Activated CD4-positive, alpha-beta memory T cell treated with anti-CD3 and anti-CD28 coated beads for 36 hours (primary cell): Measurements from ENCODE around the gene OCLN. TPM values are rescaled to one million over a fixed set of nuclear protein-coding genes. Genes with fewer than 3 reads are reported as not detected.
"Not testable (repeated sequence)": the region's sequence is repeated elsewhere in the genome, so short reads cannot be mapped to it uniquely, and the experiment has no call there.

ENCODE experiments used
- CTCF ChIA-PET: fragments of 350-600 bp; sonication (Branson Sonifier 250); formaldehyde crosslinking; loops from one replicate; lab custom pipeline; 2021; ENCODE audit warnings: antibody characterized with exemption, inconsistent platforms; lab: Charles Lee
- POLR2A ChIA-PET: fragments of 350-600 bp; sonication (Branson Sonifier 250); formaldehyde crosslinking; loops from one replicate; lab custom pipeline; 2021; ENCODE audit warnings: antibody characterized with exemption; lab: Charles Lee
- DNase-seq: peaks from one replicate; pipeline ENCODE4 v3.0.0-alpha.2; 2020
- H3K27ac Mint-ChIP-seq: one replicate; pipeline ENCODE4 v1.8.0; 2021; ENCODE audit warnings: mixed read lengths
- H3K27me3 Mint-ChIP-seq: one replicate; pipeline ENCODE4 v1.8.0; 2021; ENCODE audit warnings: mixed read lengths
- H3K36me3 Mint-ChIP-seq: one replicate; pipeline ENCODE4 v1.8.0; 2021; ENCODE audit warnings: mixed read lengths
- H3K4me1 Mint-ChIP-seq: one replicate; pipeline ENCODE4 v1.8.0; 2021; ENCODE audit warnings: low read depth, mixed read lengths
- H3K4me3 Mint-ChIP-seq: one replicate; pipeline ENCODE4 v1.8.0; 2021; ENCODE audit warnings: mild to moderate bottlenecking, mixed read lengths
- H3K9me3 Mint-ChIP-seq: one replicate; pipeline ENCODE4 v1.8.0; 2021; ENCODE audit warnings: mixed read lengths
- intact Hi-C: fragments of 100-400 bp; cut with micrococcal nuclease; formaldehyde crosslinking; loops from one replicate; pipeline ENCODE4 v1.15.1; 2023
- total RNA-seq, 2 experiments: library from RNA; stranded (reverse); gene quantifications; one replicate each; pipeline ENCODE4 v1.2.3, GENCODE V29; 2021

Gene OCLN
- total RNA-seq, 2 experiments from 2014 or later: 0.68 to 0.83 TPM

- POLR2A ChIA-PET: no interaction called here
- CTCF ChIA-PET: interaction anchor here (0.6 kb wide), 1 partner anchor 423 kb away, joined by 4 read pairs; the partner anchor contains the start of gene SLC30A5
- Mint-ChIP-seq H3K4me1 (no peaks in the 10 kb centered on the region), H3K9me3 (no peaks in the 10 kb centered on the region), H3K4me3 (no peak overlapping the region), H3K36me3 (no peaks in the 10 kb centered on the region), H3K27ac (no peak overlapping the region), H3K27me3 (no peaks in the 10 kb centered on the region)
- no peak for DNase-seq
- intact Hi-C loops: no loop called here
Observed at GRCh38 chr5:69516769-69517168, 24.2 kb downstream of the OCLN start.

GRCh38 chr5:69517763-69518212 lies 25.2 kb downstream of the OCLN start:
- no peaks in the 10 kb centered on the region for H3K36me3 Mint-ChIP-seq
- H3K27ac Mint-ChIP-seq: no peak overlapping the region
- no peaks in the 10 kb centered on the region for H3K27me3 Mint-ChIP-seq
- intact Hi-C loops: no loop called here
- no peak overlapping the region for H3K4me3 Mint-ChIP-seq
- POLR2A ChIA-PET: no interaction called here
- H3K9me3 Mint-ChIP-seq: no peaks in the 10 kb centered on the region
- DNase-seq: no peak
- CTCF ChIA-PET: no interaction called here
- no peaks in the 10 kb centered on the region for H3K4me1 Mint-ChIP-seq

GRCh38 chr5:69519285-69519684 lies 26.7 kb downstream of the OCLN start:
- Mint-ChIP-seq H3K4me1 (no peaks in the 10 kb centered on the region), H3K36me3 (no peaks in the 10 kb centered on the region), H3K27ac (no peak overlapping the region), H3K9me3 (no peaks in the 10 kb centered on the region), H3K4me3 (no peak overlapping the region), H3K27me3 (no peaks in the 10 kb centered on the region)
- ChIA-PET POLR2A (no interaction called here), CTCF (no interaction called here)
- DNase-seq: no peak
- intact Hi-C loops: no loop called here

- Mint-ChIP-seq H3K4me3 (no peak overlapping the region), H3K9me3 (no peaks in the 10 kb centered on the region)
- POLR2A ChIA-PET: no interaction called here
Observed at GRCh38 chr5:69522035-69522434, 29.4 kb downstream of the OCLN start.

GRCh38 chr5:69525490-69525889 lies 32.9 kb downstream of the OCLN start:
- peaks cover 1% of the 10 kb centered on the region for H3K27me3 Mint-ChIP-seq
- H3K4me3 Mint-ChIP-seq: no peak overlapping the region
- no peaks in the 10 kb centered on the region for H3K36me3 Mint-ChIP-seq
- no peaks in the 10 kb centered on the region for H3K4me1 Mint-ChIP-seq
- ChIA-PET POLR2A (no interaction called here), CTCF (no interaction called here)
- no peaks in the 10 kb centered on the region for H3K9me3 Mint-ChIP-seq
- H3K27ac Mint-ChIP-seq: no peak overlapping the region
- no peak for DNase-seq
- intact Hi-C loops: no loop called here

More at GRCh38 chr5:69522035-69522434, 29.4 kb downstream of the OCLN start:
- no peaks in the 10 kb centered on the region for H3K36me3 Mint-ChIP-seq
- intact Hi-C loops: no loop called here
- CTCF ChIA-PET: no interaction called here
- no peak overlapping the region for H3K27ac Mint-ChIP-seq
- DNase-seq: no peak
- no peaks in the 10 kb centered on the region for H3K4me1 Mint-ChIP-seq
- no peaks in the 10 kb centered on the region for H3K27me3 Mint-ChIP-seq

- H3K4me3 Mint-ChIP-seq: no peak overlapping the region
- no peaks in the 10 kb centered on the region for H3K4me1 Mint-ChIP-seq
- intact Hi-C loops: no loop called here
- CTCF ChIA-PET: no interaction called here
- H3K27ac Mint-ChIP-seq: no peak overlapping the region
- H3K27me3 Mint-ChIP-seq: peaks cover 10% of the 10 kb centered on the region
- POLR2A ChIA-PET: no interaction called here
- H3K9me3 Mint-ChIP-seq: no peaks in the 10 kb centered on the region
- H3K36me3 Mint-ChIP-seq: no peaks in the 10 kb centered on the region
- DNase-seq: no peak
Observed at GRCh38 chr5:69526660-69527059, 34.1 kb downstream of the OCLN start.

GRCh38 chr5:69527128-69527770 lies 34.7 kb downstream of the OCLN start:
- Mint-ChIP-seq H3K27ac (no peak overlapping the region), H3K36me3 (no peaks in the 10 kb centered on the region), H3K4me1 (no peaks in the 10 kb centered on the region), H3K4me3 (no peak overlapping the region), H3K27me3 (peaks cover 13% of the 10 kb centered on the region), H3K9me3 (no peaks in the 10 kb centered on the region)
- no peak for DNase-seq
- POLR2A ChIA-PET: no interaction called here
- CTCF ChIA-PET: no interaction called here
- intact Hi-C loops: no loop called here

- Mint-ChIP-seq H3K4me3 (no peak overlapping the region), H3K9me3 (no peaks in the 10 kb centered on the region), H3K4me1 (no peaks in the 10 kb centered on the region), H3K36me3 (no peaks in the 10 kb centered on the region), H3K27ac (no peak overlapping the region), H3K27me3 (peaks cover 13% of the 10 kb centered on the region)
- ChIA-PET CTCF (no interaction called here), POLR2A (no interaction called here)
- DNase-seq: no peak
- intact Hi-C loops: no loop called here
Observed at GRCh38 chr5:69528035-69528434, 35.4 kb downstream of the OCLN start.

- Mint-ChIP-seq H3K4me1 (no peaks in the 10 kb centered on the region), H3K27me3 (peaks cover 13% of the 10 kb centered on the region), H3K36me3 (no peaks in the 10 kb centered on the region), H3K27ac (no peak overlapping the region), H3K9me3 (no peaks in the 10 kb centered on the region), H3K4me3 (no peak overlapping the region)
- ChIA-PET POLR2A (no interaction called here), CTCF (no interaction called here)
- intact Hi-C loops: no loop called here
- no peak for DNase-seq
Observed at GRCh38 chr5:69528609-69529008, 36.0 kb downstream of the OCLN start.

GRCh38 chr5:69530561-69531405 lies 38.2 kb downstream of the OCLN start:
- intact Hi-C loops: no loop called here

GRCh38 chr5:69531406-69531801 lies 38.8 kb downstream of the OCLN start:
- intact Hi-C loops: no loop called here
- POLR2A ChIA-PET: no interaction called here
- no peak for DNase-seq
- peaks cover 13% of the 10 kb centered on the region for H3K27me3 Mint-ChIP-seq
- CTCF ChIA-PET: no interaction called here
- no peaks in the 10 kb centered on the region for H3K9me3 Mint-ChIP-seq
- no peaks in the 10 kb centered on the region for H3K36me3 Mint-ChIP-seq
- H3K4me3 Mint-ChIP-seq: no peak overlapping the region
- no peaks in the 10 kb centered on the region for H3K4me1 Mint-ChIP-seq
- H3K27ac Mint-ChIP-seq: no peak overlapping the region

More at GRCh38 chr5:69530561-69531405, 38.2 kb downstream of the OCLN start:
- Mint-ChIP-seq H3K27me3 (peaks cover 13% of the 10 kb centered on the region), H3K4me1 (no peaks in the 10 kb centered on the region), H3K4me3 (no peak overlapping the region), H3K27ac (no peak overlapping the region), H3K9me3 (no peaks in the 10 kb centered on the region), H3K36me3 (no peaks in the 10 kb centered on the region)
- ChIA-PET CTCF (no interaction called here), POLR2A (no interaction called here)
- DNase-seq: no peak

GRCh38 chr5:69537911-69538310 lies 45.3 kb downstream of the OCLN start:
- H3K9me3 Mint-ChIP-seq, CTCF ChIA-PET, DNase-seq, H3K4me3 Mint-ChIP-seq, H3K36me3 Mint-ChIP-seq, H3K27me3 Mint-ChIP-seq, POLR2A ChIA-PET, H3K4me1 Mint-ChIP-seq, intact Hi-C loops, H3K27ac Mint-ChIP-seq: not testable (repeated sequence)
